HG03060 (cell line): ENCODE measurements around the gene GRIFIN.
"Not testable (repeated sequence)": the region's sequence is repeated elsewhere in the genome, so short reads cannot be mapped to it uniquely, and the experiment has no call there.

Source experiments
- ATAC-seq: cut with Tn5 transposase; IDR thresholded peaks from one replicate; pipeline ENCODE4 v1.9.1; 2021; ENCODE audit warnings: low read depth, moderate number of reproducible peaks; ENCODE audit not compliant: unreplicated experiment

Gene GRIFIN

GRCh38 chr7:2480070-2480408 is 3.8 kb upstream of the GRIFIN start:
- ATAC-seq = no peak

GRCh38 chr7:2479276-2480069 is 3.3 kb upstream of the GRIFIN start:
- ATAC-seq = no peak

GRCh38 chr7:2478800-2479199 is 2.6 kb upstream of the GRIFIN start:
- ATAC-seq = no peak

- no peak for ATAC-seq
These were observed 2.2 kb upstream of the GRIFIN start for GRCh38 chr7:2478399-2478785.

DNA sequence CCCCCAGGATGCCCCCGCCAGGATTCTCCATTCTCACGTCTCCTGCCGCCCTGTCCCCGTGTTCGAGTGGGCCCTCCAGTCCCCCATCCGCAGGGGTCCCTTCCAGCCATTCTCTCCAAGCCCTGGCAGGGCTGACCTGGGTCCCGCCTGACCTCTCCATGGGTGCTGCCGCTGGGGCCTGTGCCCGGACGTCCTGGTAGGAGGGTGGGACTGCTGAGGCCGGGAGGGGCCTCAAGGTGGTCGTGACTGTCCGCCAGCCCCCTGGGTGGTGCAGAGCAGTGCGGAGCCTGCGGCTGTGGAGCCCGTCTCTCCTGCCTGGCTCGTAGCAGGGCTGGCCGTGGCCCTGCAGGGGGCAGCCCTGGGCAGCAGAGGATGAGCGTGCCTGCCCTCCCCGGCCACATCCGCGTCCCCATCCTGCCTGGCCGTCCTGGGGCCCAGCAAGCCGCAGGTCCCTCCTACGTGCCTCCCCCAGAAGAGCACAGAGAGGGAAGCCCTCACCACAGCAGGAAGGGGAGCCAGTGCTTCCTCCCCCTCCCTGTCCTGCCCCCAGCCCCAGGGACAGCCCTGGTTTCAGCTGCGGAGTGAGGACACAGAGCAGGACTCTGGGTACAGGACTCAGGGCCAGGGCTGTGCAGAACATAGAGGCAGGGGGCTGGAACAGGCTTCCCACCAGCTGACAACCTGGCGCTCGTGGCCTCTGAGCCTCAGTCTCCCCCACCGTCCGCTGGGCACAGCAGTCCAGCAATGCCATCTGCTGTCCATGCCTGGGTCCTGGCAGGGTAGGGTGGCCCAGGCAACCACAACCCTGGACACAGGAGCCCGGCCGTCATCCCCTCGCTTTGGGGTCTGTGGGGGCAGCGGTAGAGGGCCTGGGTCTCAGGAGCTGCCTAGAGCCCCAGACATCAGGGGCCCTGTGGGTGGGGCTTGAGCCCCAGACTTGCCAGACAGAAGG is 1.5 kb upstream of the GRIFIN start:
- no peak for ATAC-seq

GRCh38 chr7:2476776-2477446 is 713 bp upstream of the GRIFIN start:
- no peak for ATAC-seq

DNA sequence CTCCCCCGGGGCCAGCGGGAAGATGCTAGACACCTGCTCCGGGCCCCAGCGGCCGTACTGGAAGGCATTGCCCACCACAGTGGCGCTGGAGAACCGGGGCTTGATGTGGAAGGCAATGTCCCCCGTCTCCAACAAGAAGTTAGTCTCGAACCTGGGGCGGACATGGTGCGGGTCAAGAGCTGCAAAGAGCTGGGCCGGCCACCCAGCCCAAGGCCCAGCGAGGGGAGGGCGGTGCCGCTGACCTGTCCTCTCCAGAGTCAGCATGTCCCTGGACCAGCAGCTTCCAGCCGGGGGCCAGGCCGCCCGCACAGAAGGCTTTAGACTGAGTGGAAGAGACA is 551 bp downstream of the GRIFIN start:
- no peak for ATAC-seq

DNA sequence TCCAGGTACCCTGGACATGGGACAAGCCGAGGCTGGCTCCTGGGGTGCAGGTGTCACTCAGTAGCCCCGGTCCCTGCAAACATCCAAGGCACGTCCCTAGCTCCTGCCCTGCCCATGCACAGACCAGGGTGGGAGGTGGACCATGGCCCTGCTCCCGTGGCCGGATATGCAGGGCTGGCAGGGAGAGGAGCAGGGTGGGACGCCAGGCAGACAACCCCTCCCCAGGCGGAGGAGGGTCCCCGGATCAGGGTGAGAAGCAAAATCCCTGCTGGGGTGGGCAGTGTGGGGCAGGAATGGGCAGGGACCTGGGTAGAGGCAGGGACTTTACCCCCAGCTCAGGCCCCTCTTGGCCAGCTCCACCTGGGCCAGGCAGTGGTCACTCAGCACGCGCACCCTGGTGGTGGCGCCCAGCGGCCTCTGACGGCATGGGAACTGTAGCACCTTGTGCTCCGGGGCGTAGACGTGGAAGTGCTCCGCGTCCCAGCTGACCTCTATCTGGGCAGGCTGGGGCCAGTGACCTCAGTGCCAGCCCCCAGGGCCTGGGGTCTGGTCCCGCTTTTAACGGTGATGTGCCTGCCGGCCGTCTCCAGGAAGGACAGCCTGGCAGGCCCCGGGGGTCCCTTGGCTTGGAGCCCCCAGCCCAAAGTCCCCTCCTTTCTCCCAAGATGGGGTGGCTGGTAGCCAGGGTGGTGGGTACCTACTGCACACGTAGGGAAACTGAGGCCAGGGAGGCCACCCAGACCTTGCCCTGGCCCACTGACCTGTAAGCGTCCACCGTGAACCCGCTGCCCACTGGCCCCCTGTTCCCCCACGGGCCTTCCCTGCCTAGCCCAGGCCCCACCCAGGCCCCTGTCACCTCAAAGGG is 1.2 kb downstream of the GRIFIN start:
- no peak for ATAC-seq

DNA sequence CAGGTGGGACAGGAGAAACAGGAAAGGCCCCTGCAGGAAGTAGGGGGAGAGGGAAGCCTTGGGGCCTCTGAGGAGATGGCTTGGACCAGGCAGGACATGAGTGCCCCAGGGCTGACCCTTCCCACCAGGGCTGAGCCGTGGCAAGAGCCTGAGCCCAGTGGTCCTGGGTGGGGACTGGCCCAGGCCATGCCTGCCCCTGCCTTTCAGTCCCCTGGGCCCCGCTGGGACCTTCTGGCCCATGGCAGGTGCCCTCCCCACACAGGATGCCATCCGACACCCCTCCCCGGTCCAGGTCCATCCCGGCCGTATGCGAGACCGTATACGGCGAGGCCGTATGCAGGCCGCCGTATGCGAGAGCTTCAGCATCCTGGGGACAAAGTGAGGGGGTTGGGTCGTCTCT is 2.0 kb downstream of the GRIFIN start:
- no peak for ATAC-seq

GRCh38 chr7:2473496-2474180 is 2.6 kb downstream of the GRIFIN start:
- ATAC-seq = no peak

DNA sequence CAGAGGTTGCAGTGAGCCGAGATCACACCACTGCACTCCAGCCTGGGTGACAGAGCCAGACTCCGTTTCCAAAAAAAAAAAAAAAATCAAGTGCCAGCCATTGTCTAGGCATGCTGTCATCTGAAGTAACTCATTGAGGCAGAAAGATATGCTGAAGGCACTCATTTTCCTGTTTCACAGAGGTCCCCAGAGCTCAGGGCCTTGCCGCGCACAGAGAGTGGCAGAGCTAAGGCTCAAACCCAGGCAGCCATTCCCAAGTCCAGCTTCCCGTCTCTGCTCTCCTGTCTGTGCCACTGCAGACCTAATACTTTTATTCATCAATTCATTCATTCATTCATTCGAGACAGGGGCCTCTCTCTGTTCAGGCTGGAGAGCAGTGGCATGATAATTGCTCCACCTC is 3.5 kb downstream of the GRIFIN start:
- no peak for ATAC-seq

DNA sequence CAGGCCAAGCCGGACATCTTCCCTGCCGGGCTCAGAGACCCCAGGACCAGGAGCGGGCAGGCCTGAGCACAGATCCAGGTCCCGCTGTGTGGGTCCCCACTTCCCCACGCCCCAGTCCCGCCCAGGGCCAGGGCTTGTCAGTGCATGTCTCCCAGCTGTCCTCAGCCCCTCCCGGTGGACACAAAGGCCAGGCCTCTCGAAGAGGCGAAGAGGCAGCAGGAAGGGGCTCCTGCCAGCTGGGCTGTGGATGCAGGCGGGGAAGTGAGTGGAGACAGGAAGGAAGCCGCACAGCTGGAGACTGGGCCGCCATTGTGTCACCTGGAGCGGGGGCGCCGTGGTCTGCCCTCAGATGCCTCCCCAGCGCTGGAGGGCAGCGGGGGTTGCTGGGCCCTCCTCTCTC is 4.8 kb downstream of the GRIFIN start:
- no peak for ATAC-seq

DNA sequence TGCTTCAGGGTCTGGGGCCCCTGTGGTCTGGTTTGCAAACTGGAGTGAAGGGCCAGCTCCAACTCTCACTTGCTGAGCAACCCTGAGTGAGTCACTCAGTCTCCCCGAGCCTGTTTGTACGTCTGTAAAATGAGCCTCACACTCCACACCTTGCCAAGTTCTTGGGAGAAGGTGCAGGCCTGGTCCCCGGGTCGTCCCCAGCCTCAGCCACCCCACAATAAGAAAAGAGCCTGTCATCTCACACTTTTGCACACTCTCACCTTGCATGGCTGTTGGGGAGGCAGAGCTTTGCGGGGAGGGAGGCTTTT is 5.2 kb downstream of the GRIFIN start:
- ATAC-seq = no peak

GRCh38 chr7:2470204-2471021 is 5.8 kb downstream of the GRIFIN start:
- no peak for ATAC-seq

GRCh38 chr7:2469460-2470203 is 6.6 kb downstream of the GRIFIN start:
- ATAC-seq = not testable (repeated sequence)

DNA sequence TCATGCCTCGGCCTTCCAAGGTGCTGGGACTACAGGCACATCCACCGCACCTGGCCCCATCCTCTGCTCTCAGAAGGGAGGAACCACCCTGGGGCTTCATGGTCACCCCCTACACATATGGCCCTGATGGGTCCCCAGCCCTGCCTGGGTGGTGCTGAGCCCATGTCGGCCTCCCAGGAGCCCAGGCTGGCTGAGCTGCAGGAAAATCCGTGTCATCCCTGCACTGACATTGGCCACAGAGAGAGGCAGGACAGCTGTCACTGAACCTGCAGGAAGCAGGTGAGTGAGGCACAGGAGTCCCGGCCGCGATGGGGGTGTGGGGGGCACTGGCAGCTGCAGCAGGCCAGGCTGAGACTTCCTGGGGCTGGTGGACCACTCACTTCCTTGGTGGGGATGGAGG is 8.0 kb downstream of the GRIFIN start:
- no peak for ATAC-seq

DNA sequence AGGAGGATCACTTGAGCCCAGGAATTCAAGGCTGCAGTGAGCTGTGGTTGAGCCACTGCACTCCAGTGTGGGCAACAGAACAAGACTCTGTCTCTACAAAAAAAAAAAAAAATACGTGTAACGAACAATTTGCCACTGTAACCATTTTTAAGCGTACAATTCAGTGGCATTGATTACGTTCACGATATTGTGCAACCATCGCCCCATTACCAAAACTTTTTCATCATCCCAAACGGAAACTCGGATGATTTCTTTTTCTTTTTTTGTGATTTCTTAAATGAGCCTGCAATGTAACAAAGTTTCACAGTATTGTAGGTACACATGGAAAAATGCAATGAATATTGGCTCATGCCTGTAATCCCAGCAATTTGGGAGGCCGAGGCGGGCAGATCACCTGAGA is 9.5 kb downstream of the GRIFIN start:
- ATAC-seq = no peak

- ATAC-seq = no peak
These were observed 10.3 kb downstream of the GRIFIN start for GRCh38 chr7:2465928-2466327.

DNA sequence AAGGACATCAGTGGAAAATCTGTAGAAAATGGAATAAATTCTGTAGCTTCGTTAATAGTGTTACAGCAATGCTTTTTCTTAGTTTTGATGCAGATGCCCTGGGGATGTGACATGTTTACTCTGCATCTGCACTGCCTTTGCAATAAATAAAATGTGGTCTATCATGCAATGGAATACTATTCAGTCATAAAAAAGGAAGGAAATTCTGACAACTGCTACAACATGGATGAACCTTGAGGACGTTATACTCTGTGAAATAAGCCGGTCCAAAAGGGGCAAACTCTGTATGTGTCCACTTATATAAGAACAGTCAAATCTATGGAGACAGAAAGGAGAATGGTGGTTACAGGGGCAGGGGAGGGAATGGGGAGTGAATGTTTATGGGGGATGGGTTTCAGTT is 13.5 kb downstream of the GRIFIN start:
- ATAC-seq = no peak
